GM18519 (cell line): ENCODE data around the gene GULP1.

Source experiments
- ATAC-seq: cut with Tn5 transposase; IDR thresholded peaks from one replicate; pipeline ENCODE4 v1.9.1; 2021; ENCODE audit warnings: mild to moderate bottlenecking, moderate library complexity; ENCODE audit not compliant: unreplicated experiment, low FRiP score

GULP1 gene

GRCh38 chr2:188322569-188323551 is 31.2 kb downstream of the GULP1 start:
- ATAC-seq, result no peak

GRCh38 chr2:188324067-188324466 is 32.4 kb downstream of the GULP1 start:
- no peak for ATAC-seq

DNA sequence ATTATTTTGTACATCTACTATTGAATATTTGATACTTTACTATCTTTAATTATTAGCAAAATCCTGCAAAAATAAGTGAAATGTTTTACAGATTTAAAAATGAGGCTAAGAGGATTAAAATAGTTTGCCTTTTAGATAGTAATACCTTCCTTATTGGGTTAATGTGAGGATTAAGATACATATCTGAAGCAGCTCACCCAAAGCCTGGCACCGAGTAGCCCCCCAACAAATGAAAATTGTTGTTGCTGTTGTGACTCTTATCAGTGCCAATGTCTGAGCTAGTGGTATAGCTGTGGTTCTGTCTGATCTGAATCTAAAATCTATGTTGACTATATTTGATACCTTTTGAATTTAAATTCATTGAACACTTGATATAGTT is 34.6 kb downstream of the GULP1 start:
- no peak for ATAC-seq

DNA sequence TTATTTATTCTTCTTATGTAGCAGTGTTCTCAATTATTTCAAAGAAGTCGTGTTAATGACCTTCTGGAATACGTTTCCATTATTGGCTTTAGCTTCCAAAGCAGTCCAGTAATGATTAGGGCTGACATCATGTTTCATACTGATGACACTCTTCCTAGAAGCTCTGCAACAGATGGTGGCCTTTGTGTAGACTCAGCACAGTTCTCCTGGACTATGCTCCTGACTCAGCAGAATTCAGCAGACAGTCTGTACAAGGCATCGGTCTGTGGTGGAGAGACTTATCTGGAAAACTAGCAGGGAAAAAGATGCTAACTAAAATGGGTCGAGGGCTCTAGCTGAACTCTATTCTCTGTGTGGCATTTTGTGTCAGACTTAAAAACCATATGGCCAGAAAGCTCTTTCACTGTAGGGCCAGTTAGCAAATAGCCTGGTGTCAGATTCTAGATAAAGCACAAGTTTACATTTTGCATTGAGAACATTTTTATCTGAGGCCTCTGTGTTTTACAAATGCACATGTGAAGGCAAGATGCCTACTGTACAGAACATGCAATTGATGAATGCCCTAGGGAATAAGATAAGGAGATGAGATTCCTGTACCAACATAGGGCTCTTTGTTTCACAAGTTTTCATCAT is 35.1 kb downstream of the GULP1 start:
- ATAC-seq, result no peak

- no peak for ATAC-seq
Observed at GRCh38 chr2:188327518-188328213, 36.0 kb downstream of the GULP1 start.

DNA sequence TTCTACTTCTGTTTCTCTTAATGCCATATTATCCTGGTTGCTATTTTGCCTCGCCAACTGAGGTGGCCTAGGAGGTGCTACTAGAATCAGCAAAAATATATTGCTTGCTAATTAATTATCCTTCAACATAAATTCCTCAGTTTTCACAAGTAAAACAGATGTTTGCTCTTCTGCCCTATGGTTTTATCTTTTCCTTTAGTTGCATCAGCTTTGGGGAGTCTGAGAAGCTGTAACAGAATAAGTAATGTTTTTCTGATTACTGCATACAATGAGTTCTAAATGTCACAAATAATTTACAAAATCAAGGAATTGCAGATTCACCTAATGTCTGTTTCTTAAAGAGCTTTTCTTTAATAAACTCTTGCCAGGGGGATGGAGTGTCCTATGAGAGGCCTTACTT is 36.7 kb downstream of the GULP1 start:
- no peak for ATAC-seq

DNA sequence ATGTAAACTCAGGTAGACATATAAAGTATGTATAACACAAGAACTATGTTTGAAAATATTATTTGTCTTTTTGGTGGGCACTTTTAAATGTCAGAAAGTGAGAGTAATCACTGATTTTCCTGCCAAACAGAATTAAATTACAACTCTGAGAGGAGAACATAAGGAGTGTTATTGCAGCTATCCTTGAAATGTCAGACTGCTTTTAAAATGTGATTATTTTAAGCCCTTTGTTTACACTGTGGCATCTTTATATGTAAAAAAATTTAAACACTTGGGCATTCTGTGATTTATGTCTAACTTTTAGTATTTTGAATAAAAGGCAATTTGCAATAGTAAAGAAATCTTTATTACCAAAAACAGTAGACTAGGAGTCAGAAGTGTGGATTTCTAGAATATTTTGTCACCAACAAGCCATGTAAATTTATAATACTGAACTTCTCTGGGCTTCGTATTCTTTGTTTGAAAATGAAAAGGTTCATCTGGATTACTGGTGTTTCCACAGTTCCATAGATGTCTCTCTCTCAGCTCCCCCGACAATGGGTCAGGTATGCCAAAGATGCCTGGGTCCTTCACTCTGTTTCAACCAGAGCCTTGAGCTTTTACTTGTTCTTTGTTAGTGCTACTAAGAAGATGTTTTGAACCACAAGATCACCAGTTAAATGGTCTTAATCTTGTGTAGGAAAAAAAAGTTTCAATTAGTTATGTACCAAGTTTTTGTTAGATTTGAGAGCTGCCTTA is 38.8 kb downstream of the GULP1 start:
- no peak for ATAC-seq

DNA sequence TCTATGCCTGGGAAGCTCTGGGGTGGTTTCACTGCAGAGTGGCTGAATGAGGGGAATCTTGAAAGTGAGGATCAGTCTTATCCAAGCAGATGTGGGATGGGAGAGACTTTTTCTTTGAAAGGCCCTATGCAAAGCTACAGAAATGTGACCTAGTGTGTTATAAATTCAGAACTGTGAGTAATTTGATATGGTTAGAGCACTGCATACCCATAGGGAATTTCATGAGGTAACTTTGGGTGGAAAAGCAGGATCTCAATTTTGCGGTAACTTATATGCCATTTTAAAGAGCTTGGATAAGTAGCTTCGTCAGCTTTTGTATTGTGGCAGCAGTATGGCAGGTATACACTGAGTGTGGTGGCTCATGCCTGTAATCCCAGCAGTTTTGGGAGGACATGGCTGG is 40.9 kb downstream of the GULP1 start:
- ATAC-seq, result no peak

DNA sequence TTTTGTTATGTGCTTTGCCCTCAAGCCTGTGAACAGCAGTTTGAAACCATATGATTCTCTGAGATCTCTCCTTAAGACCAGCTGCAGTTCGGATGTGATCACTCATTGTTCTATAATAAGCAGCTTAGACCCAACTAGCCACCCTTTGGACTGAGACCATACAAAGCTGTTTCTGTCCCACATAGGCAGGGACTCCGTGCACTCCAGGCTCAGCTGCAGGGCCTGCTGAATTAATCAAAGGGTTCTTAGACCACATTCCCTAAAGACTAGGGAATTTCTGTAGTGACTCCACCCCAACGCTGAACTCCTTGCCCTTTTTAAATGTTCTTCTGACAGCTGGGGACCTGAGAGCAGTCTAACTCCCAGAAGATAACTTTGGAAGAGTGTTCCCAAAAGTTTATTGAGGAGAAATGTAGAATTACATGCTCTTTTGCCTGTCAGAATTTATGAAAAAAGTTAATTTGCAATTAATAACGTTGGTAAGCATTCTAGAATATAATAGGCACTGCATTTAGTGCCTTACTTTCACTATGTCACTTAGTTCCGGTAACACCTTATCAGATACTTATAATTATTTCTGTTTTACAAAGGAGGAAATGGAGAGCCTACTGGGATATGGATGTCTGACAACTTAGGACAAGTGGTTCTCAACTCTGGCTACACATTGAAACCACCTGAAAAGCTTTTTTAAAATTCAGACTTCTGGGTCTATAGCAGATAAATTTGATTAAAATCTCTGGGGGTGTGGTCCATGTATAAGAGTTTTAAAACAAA is 42.3 kb downstream of the GULP1 start:
- no peak for ATAC-seq

DNA sequence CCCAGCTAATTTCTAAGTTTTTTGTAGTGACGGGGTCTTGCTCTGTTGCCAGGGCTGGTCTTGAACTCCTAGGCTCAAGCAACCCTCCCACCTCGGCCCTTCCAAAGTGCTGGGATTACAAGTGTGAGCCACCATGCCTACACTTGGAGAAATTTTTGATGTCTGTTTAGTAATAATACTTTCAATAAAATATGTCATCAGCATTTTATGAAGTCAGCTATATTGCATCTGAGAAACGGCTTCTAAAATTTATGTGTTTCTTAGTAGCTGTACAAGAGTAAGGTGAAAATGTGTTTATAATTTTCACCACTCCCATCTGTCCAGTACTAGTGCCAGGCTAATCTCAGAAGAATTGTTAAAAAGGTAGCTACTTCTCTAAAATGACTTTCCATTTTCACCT is 46.8 kb downstream of the GULP1 start:
- ATAC-seq, result no peak

DNA sequence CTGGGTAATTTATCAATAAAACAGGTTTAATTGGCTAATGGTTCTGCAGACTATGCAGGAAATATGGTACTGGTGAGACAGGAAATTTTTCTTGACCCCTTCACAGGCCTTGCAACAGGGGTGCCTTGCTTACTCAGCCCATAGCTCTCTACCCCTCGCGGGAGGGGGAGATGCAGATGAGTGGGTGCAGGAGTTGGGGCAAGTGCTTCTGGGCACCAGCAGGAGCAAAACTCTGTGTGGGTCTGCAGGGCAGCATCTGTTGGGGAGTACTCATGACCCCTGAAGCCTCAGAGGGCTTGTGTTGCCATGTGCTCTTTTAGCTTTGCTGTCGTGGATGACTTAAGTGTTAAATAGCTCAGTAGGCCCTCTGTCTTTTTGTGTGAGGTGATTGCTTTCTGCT is 48.6 kb downstream of the GULP1 start:
- no peak for ATAC-seq

DNA sequence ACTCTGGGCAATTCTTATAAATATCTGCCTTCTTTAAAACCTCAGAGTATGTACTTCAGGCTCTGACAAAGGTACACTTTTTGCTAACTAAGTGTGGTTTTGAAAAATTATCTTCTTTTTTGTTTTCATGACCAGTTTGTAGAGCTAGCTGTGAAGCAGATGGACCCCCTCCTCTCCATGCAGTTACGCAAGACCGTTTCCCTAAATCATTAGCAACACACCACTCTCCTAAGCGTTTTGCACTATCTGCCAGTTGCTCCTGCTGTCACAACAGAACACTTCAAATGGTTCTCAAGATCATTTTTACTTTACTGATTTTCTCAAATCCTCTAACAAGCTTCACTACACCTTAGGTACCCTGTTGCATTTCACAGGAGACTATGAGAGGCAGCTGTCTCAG is 53.3 kb downstream of the GULP1 start:
- no peak for ATAC-seq

DNA sequence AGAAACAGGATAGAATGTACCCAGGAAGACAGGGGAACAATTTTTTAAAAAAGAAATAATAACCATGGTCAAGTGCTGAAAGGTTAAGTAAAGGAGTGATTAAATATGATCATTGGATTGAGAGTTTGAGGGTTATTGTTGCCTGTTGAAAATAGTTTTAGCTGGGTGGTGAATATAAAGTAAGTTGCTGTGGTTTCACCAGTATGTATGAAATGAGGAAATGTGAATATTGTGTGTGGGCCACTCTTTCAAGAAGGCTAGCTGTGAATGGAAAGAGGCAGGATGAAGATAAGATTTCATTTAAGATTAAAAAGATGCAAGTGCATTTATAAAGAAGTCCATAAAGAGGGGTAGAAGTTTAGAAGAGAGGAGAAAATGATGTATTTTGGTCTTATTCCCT is 53.8 kb downstream of the GULP1 start:
- ATAC-seq, result no peak

- ATAC-seq, result no peak
Observed at GRCh38 chr2:188345831-188346458, 54.3 kb downstream of the GULP1 start.

GRCh38 chr2:188349019-188349418 is 57.3 kb downstream of the GULP1 start:
- no peak for ATAC-seq

DNA sequence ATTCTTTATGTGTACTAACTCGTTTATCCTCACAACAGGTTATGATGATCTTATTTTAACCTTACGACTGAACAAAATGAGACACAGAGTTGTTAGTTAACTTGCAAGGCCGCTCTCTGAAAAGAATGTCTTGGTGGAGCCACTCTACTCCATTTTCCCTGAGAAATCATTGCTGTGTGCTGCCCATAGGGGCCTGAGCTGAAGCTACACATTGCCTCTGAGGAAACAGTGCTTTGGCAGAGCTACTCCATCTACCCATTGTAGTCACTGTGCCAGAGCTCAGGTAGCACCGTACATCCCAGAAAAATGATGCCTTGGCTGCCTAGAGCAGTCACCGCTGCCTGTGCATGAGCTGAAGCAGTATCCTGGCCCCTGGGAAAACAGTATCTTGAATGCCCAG is 61.6 kb downstream of the GULP1 start:
- ATAC-seq, result no peak

DNA sequence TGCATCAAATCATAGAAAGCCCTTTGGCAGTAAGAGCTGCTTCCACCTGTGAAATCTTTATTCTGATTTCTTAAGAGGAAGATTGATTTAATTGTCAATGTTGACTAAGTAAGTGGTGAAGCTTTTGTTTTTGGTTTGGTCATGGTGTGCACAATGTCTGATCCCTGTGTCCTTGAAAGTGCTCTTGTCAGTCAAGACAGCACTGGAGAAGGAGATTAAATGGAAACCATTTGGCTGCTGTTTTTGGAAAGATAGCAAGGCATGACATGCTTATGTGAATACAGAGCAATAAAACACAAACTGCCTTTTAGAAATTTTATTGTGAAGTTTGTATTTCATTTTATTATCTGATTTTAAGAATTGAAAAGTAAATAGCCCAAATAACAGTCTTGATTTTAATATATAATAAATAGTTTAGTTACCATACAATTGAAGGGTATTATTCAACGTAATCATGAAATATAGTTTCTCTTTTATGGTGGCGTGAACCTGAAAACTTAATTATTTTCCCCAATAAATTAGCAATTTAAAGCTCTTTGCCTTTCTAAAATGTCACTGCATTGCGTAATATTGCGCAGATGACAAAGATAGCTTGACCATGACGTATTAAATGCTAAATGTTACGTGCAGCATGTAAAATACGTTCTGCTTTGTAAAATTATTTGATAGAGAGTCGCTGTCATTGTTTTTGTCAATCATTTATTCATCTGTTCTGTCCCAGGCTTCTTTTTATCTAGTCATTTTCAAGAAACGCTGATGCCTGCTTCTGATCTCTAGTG is 69.0 kb downstream of the GULP1 start:
- ATAC-seq, result no peak

DNA sequence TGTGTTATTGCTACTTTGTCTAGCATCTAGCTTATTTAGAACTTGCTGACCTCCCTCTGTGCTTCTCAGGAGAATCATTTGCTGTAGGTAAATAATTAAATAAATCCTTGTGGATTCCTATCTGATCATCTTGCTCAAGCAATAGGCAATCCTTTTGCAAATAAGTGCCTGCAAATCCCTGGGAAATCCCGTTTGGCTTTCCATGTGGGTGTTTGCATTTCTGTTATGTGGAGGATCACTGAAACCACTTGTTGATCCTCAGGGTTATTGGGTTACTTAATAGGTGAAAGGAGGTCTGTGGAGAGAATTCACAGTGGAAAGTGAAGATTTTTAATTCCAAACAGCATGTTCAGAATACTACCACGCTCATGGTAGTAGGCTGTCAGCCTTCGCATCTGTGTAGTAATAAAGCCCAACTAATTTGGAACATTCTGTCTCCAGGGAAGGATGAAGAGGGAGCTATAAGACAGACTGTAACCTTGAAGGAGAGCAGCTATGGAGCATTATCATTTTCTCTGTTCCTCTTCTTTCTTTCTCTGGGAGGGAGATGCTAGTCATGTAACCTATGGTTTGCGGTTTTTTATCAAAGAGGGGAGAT is 72.5 kb downstream of the GULP1 start:
- no peak for ATAC-seq
